ENCODE measurements around the gene LBHD2. TPM values are rescaled to one million over a fixed set of nuclear protein-coding genes. Genes with fewer than 3 reads are reported as not detected.

Gene LBHD2
- polyA plus RNA-seq, 1 donor (not counting 4 experiments of a cell fraction or from before 2014, with no cell fraction given) = not detected

- no peaks in the 10 kb centered on the region for H3K9me3 ChIP-seq (ENCODE audit: control insufficient read depth, low read depth, low read length)
- H2AFZ ChIP-seq (ENCODE audit: control insufficient read depth, low read length) = peak overlapping the region; percentile 51
- H3K4me3 ChIP-seq (ENCODE audit: control insufficient read depth in 2 of 3, extremely low read depth in 1 of 3, insufficient read depth in 2 of 3, low read depth in 1 of 3, low read length in 3 of 3) = peak overlapping the region; percentile 80 to 92 (median 84)
- peak overlapping the region; percentile 83 for H3K9ac ChIP-seq (ENCODE audit: control insufficient read depth, extremely low read depth, insufficient read depth, low read length)
- no peak overlapping the region for H3K4me2 ChIP-seq (ENCODE audit: control insufficient read depth, extremely low read depth, insufficient read depth, low read depth, low read length)
- peaks cover 15% of the 10 kb centered on the region for H3K4me1 ChIP-seq (ENCODE audit: control insufficient read depth, extremely low read depth, insufficient read depth, low read length)
- DNase-seq (ENCODE audit: low read depth, low spot score) (no peak), FAIRE-seq (no peak)
- no peaks in the 10 kb centered on the region for H3K27me3 ChIP-seq (ENCODE audit: control insufficient read depth, extremely low read depth, insufficient read depth, low read length)
- TF ChIP-seq CTCF (optimal IDR thresholded peaks at IDR 0.05 in 1 of 3, IDR thresholded peaks at IDR 0.05 in 1 of 3, conservative IDR thresholded peaks at IDR 0.05 in 1 of 3; ENCODE audit: extremely low read depth in 1 of 3, insufficient read depth in 2 of 3, low read length in 3 of 3) (no peak), EZH2 (IDR thresholded peaks at IDR 0.05; ENCODE audit: low read length) (no peak)
- H3K9me1 ChIP-seq (ENCODE audit: control insufficient read depth, extremely low read depth, insufficient read depth, low read length) = peaks cover 3% of the 10 kb centered on the region
- H3K36me3 ChIP-seq (ENCODE audit: control insufficient read depth in 2 of 2, extremely low read depth in 1 of 2, insufficient read depth in 2 of 2, low read length in 2 of 2) = peaks cover 1 to 13% of the 10 kb centered on the region in 2 experiments
- dilution Hi-C loops (cut with MboI; ENCODE audit: extremely low pct_ligation_motif_present, low sequenced_read_pairs) = no loop called here
- H3K27ac ChIP-seq (ENCODE audit: control insufficient read depth, insufficient read depth, low read length) = peak overlapping the region; percentile 60
- H4K20me1 ChIP-seq (ENCODE audit: control insufficient read depth, extremely low read depth, insufficient read depth, low read length) = peaks cover 5% of the 10 kb centered on the region
- peaks cover 50% of the 10 kb centered on the region for H3K79me2 ChIP-seq (ENCODE audit: control insufficient read depth, insufficient read depth, low read length)
These were observed 27.0 kb upstream of the LBHD2 start for GRCh38 chr14:103057028-103057371.

- TF ChIP-seq CTCF (optimal IDR thresholded peaks at IDR 0.05 in 1 of 3, IDR thresholded peaks at IDR 0.05 in 1 of 3, conservative IDR thresholded peaks at IDR 0.05 in 1 of 3; ENCODE audit: extremely low read depth in 1 of 3, insufficient read depth in 2 of 3, low read length in 3 of 3) (no peak), EZH2 (IDR thresholded peaks at IDR 0.05; ENCODE audit: low read length) (no peak)
- dilution Hi-C loops (cut with MboI; ENCODE audit: extremely low pct_ligation_motif_present, low sequenced_read_pairs) = no loop called here
- Histone ChIP-seq H3K27me3 (ENCODE audit: control insufficient read depth, extremely low read depth, insufficient read depth, low read length) (no peaks in the 10 kb centered on the region), H3K9ac (ENCODE audit: control insufficient read depth, extremely low read depth, insufficient read depth, low read length) (peak within 1 kb of the TSS; percentile 89), H3K36me3 (ENCODE audit: control insufficient read depth in 2 of 2, extremely low read depth in 1 of 2, insufficient read depth in 2 of 2, low read length in 2 of 2) (peaks cover 1 to 11% of the 10 kb centered on the region in 2 experiments), H3K4me3 (ENCODE audit: control insufficient read depth in 2 of 3, extremely low read depth in 1 of 3, insufficient read depth in 2 of 3, low read depth in 1 of 3, low read length in 3 of 3) (peak within 1 kb of the TSS; percentile 84 to 96 (median 88)), H3K4me1 (ENCODE audit: control insufficient read depth, extremely low read depth, insufficient read depth, low read length) (peaks cover 15% of the 10 kb centered on the region), H3K27ac (ENCODE audit: control insufficient read depth, insufficient read depth, low read length) (peak within 1 kb of the TSS; percentile 74), H3K9me3 (ENCODE audit: control insufficient read depth, low read depth, low read length) (no peaks in the 10 kb centered on the region), H4K20me1 (ENCODE audit: control insufficient read depth, extremely low read depth, insufficient read depth, low read length) (peaks cover under 1% of the 10 kb centered on the region), H3K9me1 (ENCODE audit: control insufficient read depth, extremely low read depth, insufficient read depth, low read length) (peaks cover 3% of the 10 kb centered on the region), H3K79me2 (ENCODE audit: control insufficient read depth, insufficient read depth, low read length) (peaks cover 44% of the 10 kb centered on the region), H2AFZ (ENCODE audit: control insufficient read depth, low read length) (peak within 1 kb of the TSS; percentile 91), H3K4me2 (ENCODE audit: control insufficient read depth, extremely low read depth, insufficient read depth, low read depth, low read length) (peak within 1 kb of the TSS; percentile 97)
- no peak for FAIRE-seq
- DNase-seq (ENCODE audit: low read depth, low spot score) = no peak
These were observed 26.4 kb upstream of the LBHD2 start, which contains the start of gene CDC42BPB for GRCh38 chr14:103057372-103058163. Gene CDC42BPB (minus strand): TSS chr14:103057549. CDS start chr14:103057173, 376 bp downstream.

All from keratinocyte (primary cell).